HG03097 (cell line): ENCODE data around the gene SLC39A11.
"Not testable (repeated sequence)": the region's sequence is repeated elsewhere in the genome, so short reads cannot be mapped to it uniquely, and the experiment has no call there.

Source experiments
- ATAC-seq: cut with Tn5 transposase; IDR thresholded peaks from one replicate; pipeline ENCODE4 v1.9.1; 2021; ENCODE audit not compliant: unreplicated experiment, low FRiP score

Gene SLC39A11, protein sequence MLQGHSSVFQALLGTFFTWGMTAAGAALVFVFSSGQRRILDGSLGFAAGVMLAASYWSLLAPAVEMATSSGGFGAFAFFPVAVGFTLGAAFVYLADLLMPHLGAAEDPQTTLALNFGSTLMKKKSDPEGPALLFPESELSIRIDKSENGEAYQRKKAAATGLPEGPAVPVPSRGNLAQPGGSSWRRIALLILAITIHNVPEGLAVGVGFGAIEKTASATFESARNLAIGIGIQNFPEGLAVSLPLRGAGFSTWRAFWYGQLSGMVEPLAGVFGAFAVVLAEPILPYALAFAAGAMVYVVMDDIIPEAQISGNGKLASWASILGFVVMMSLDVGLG

GRCh38 chr17:73092523-73093135 lies at the start of gene SLC39A11:
SLC39A11 (minus strand) TSS chr17:73092688; CDS start chr17:73088764, 3,924 bp downstream.
- peak; percentile 98 for ATAC-seq

DNA sequence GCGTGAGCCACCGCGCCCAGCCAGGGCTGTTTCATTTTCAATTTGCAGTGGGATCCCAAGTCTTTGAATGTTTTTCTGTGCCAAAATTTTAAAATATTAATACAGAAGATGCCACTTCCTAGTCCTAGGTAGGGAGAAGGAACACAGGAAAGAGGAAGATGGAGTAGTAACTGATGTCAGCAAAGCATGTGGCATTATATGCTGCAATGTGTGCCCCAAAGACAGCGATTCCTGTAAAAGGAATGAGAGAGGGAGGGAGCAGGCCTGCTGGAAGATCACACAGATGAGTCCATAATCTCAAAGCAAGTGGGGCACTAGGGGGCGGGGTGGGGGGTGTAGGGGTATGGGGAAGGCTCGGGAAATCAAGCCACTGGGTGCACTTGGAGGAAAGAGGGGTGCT lies 48.9 kb upstream of the SLC39A11 start:
- no peak for ATAC-seq

GRCh38 chr17:73140566-73140965 lies 48.1 kb upstream of the SLC39A11 start:
- no peak for ATAC-seq

GRCh38 chr17:73139296-73139695 lies 46.8 kb upstream of the SLC39A11 start:
- ATAC-seq: no peak

DNA sequence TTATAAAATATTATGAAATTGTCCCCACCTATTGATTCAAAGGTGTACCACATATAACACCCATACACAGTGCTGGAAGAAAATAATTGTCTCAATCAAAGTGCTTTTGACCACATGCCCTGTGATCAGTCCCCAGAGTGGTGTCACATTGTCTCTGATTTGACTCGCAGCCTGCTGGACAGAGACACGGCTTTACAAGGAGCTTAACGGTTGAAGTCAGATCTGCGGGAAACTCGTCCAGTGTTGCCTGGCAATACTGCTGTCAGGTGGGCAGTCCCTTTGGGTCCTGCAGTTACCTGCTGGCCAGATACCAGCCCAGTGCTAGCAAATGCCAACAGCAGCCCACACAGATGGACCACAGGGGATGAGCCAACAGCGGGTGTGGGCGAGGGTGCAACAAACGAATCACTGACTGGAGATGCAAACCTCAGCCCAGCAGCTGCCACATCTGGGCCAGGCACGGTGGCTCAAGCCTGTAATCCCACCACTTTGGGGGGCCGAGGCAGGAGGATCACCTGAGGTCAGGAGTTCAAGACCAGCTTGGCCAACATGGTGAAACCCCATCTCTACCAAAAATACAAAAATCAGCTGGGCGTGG lies 46.2 kb upstream of the SLC39A11 start:
- ATAC-seq: no peak

DNA sequence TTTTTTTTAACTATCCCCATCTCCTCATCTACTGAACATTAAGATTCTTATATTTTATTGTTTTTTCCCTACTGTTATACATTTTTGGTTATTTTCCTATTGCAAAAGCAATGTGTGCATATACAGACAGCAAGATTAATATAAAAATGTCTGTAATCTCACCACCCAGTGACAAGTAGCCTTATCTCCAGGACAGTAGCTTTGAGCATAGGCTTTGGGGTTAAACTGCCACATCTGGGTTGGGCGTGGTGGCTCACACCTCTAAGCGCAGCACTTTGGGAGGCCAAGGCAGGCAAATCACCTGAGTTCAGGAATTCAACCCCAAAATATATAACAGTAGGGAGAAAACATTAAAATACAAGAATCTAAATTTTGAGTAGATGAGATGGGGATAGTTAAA lies 44.9 kb upstream of the SLC39A11 start:
- no peak for ATAC-seq

GRCh38 chr17:73135766-73136165 lies 43.3 kb upstream of the SLC39A11 start:
- ATAC-seq: no peak

DNA sequence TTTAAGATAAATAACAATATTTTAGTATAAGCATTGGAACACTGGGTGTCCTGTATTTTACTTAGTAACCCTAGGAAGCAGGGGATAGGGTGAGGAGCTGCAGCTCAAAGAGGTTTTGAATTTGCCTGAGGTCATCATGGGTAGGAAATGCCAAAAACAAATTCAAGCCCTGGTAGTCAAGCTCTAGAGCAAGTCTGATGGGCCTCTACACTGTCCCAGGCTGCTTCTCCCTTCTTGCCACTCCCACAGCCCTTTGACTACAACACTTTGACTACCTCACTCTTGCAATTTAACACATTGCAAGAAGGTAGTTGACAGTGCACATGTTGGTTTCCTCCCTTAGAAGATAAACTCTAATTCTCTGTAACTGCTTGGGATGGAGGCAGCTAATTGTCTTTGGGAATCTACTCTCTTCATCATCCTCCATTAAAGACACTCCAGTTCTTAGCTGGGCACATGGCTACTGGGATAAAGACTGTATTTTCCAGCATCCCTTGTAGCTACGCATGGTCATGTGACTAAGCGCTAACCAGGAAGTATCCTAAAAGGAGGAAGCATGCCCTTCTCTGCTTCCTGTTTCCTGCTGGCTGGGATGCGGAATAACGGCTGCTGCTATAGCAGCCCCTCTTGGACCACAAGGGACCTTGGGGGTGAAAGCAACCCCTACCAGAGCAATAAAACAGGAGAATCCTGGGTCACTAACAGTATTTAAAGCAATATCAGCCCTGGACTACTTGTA lies 41.6 kb upstream of the SLC39A11 start:
- no peak for ATAC-seq

DNA sequence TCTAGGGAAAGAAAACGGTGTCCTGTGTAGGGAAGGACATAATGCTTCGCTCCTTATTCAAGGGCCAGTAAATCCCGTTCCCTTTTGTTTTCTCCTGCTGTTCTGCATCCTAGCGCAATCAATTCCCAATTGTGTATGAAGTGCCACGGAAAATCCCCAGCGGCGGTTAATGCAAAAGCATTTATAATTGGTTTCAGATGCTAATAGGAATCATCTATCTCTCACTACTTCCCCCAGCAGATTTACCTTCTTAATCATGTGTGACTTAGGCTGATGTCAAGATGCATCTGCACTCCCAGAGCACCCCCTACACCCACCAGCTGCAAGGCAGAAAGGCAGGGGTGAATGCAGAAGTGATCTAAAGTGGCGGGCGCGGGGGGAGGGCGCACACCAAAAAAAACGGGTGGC lies 39.6 kb upstream of the SLC39A11 start:
- ATAC-seq: no peak

DNA sequence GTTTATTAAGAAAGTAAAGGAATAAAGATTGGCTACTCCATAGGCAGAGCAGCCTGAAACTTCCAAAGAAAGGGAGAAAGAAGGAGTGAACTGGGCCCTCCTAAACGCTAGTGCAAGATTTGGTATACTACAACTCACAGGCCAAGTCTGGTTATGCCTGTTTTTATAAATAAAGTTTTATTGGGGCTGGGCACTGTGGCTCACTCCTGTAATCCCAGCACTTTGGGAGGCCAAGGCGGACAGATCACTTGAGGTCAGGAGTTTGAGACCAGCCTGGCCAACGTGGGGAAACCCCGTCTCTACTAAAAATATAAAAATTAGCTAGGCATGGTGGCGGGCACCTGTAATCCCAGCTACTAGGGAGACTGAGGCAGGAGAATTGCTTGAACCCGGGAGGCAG lies 39.0 kb upstream of the SLC39A11 start:
- not testable (repeated sequence) for ATAC-seq

GRCh38 chr17:73130977-73131376 lies 38.5 kb upstream of the SLC39A11 start:
- no peak for ATAC-seq

DNA sequence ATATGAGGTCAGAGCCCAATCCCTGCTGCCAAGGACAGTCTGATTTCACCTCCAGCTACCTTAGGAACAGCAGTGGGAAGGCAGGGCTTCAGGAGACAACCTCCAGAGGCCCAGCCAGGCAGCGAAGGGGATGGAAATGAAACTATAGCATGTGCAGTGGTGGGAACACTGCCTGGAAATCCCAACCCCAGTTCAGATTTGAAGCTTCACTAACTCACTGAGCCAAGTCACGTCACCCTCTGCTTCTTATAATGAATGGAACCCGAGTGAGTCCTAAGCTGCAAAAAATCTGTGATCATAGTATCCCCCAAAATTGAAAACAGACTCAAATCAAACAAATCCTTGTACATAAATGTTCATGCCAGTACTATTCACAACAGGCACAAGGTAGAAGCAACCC lies 36.0 kb upstream of the SLC39A11 start:
- ATAC-seq: no peak

DNA sequence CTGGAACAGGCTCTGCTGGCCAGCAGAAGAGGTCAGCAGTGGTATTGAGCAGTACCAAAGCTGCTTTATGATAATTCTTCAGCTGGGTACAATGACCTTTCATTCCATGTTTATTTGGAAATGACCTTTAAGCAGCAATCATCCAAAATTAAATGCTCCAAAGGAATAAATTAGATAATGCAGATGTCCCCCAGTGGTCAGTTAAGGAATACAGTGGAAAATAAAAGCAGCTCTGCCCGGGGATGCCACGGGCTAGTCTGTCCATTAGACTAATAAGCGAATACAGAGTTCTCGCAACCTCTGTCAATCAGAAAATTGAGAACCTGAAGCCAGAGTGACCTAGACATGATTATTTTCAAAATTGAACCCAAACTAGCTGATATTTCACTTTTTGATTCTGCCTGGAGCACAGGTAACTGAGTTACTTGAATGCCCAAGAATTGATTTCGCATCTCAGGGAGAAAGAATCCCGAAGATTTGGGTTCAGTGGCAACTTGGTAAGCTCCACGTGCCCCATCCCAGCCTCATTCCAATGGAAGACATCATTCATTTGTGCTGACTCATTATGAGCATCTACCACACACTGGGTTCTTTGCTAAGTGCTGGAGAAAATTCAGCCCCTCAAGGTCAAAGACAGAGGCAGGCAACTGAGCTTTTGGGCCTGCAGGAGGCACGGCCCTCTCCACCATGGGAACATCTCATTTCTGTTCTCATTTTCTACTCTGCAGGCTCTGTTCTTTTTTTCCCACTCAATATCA lies 34.4 kb upstream of the SLC39A11 start:
- no peak for ATAC-seq

DNA sequence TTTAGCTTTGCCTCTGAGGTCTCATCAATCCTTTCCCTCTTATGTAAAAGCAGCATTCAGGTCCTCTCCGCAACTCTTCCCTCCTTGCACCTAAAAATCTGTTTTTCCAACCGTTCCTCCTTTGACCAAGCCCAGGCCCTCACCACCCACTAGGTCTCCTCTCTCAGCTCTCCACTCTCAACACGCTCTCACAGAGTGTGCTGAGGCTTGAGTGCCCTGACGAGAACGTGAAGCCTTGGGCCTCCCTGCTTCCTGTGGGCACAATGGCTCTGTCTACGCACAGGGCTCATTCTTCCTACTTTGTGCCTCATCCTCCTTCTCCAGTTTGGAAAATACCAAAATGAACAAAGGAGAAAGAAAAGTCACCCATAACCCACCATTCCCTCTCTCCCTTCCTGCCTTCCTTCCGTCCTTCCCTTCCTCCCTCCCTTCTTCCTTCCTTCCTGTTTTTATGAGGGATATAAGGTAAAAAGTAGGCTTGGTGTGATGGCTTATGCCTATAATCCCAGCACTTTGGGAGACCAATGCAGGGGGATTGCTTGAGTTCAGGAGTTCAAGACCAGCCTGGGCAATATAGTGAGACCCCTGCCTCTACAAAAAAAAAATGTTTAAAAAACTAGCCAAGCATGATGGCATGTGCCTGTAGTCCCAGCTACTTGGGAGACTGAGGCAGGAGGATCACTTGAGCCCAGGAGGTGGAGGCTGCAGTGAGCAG lies 31.3 kb upstream of the SLC39A11 start:
- no peak for ATAC-seq

DNA sequence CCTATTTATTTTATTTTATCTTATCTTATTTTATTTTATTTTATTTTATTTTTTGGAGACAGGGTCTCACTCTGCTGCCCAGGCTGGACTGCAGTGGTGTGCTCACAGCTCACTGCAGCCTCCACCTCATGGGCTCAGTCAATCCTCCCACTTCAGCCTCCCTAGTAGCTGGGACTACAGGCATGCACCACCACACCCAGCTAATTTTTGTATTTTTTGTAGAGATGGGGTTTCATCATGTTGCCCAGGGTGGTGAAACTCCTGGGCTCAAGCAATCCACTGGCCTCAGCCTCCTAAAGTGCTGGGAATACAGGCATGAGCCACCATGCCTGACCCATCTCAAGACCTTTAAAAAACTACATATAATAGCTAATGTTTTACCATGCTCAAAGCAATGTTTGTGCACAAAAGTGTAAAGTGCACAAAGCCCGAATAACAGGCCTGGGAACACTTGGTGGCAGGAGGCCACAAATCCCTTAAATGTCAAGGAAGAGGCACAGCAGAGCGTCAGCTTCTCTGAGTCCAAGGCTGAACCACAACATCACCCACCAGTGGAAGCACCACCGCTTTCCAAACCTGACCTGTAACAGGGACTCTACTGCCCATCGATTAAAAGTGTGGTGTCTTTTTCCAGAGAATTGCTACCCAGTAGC lies 30.6 kb upstream of the SLC39A11 start:
- ATAC-seq: no peak

- no peak for ATAC-seq
These were observed 29.0 kb upstream of the SLC39A11 start for GRCh38 chr17:73121506-73121905.

DNA sequence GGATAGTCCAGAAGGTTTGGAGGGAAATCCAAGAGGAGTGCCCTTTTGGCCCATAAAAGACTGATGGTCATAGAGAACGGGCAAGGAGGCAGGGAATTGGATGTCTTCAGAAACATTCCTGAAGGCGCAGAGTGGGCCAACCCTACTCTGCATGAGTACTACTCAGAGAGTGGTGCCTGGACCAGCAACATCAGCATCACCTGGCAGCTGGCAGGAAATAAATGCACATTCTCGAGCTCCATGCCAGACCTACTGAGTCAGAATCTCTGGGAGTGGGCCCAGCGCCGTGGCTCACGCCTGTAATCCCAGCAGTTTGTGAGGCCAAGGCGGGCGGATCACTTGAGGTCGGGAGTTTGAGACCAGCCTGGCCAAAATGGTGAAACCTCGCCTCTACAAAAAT lies 27.1 kb upstream of the SLC39A11 start:
- ATAC-seq: no peak

- ATAC-seq: no peak
These were observed 26.5 kb upstream of the SLC39A11 start for GRCh38 chr17:73118951-73119391.

DNA sequence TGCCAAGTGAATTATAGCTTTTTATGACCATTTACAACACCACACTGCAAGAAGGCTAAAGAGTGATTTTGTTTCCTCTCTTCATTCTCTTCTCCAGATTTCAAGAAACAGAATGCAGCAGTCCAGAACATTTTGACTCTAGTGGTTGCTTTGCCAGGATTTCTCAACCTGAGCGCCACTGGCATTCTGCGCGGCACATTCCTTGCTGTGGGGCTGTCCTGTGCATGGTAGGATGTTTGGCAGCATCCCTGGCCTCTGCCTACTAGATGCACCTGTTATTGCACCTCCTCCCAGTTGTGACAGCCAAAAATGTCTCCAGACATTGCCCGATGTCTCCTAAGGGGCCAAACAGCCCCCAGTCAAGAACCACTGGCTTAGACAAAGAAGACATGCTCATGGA lies 25.7 kb upstream of the SLC39A11 start:
- no peak for ATAC-seq
